OCI-LY7 (cell line): ENCODE results near the gene UBXN6. TPM values are rescaled to one million over a fixed set of nuclear protein-coding genes. Genes with fewer than 3 reads are reported as not detected.

Experiments
- BruUV-seq: library from RNA; stranded (reverse); fragments of 400-500 nt; replicated peaks from 2 replicates; lab custom pipeline; 2021; lab: Mats Ljungman, UMichigan
- CTCF ChIA-PET: fragments of 300-600 bp; sonication (Branson Sonifier 250); formaldehyde crosslinking; loops from one replicate; lab custom pipeline; 2022; ENCODE audit warnings: antibody characterized with exemption; ENCODE audit not compliant: unreplicated experiment; lab: Charles Lee
- POLR2A ChIA-PET: fragments of 300-600 bp; sonication (Branson Sonifier 250); formaldehyde crosslinking; loops from one replicate; lab custom pipeline; 2022; ENCODE audit warnings: antibody characterized with exemption; lab: Charles Lee
- DNase-seq: peaks from one replicate; pipeline ENCODE4 v3.0.0-alpha.2; 2015; ENCODE audit warnings: low spot score
- H2AFZ ChIP-seq: fragments of 200-600 bp; sonication (generic), shearing (Covaris generic); 2 replicates; pipeline ENCODE4 v1.6.1; 2014; ENCODE audit warnings: mild to moderate bottlenecking, antibody characterized with exemption, low read length, moderate library complexity
- H3K27ac ChIP-seq: fragments of 200-600 bp; sonication (generic); 2 replicates; pipeline ENCODE4 v1.5.1; 2014; ENCODE audit warnings: mixed run types, low read depth, mild to moderate bottlenecking, moderate library complexity, low read length, inconsistent platforms; ENCODE audit not compliant: poor library complexity, severe bottlenecking
- H3K36me3 ChIP-seq: fragments of 200-600 bp; sonication (generic); 2 replicates; pipeline ENCODE4 v1.6.1; 2014; ENCODE audit warnings: mild to moderate bottlenecking, antibody characterized with exemption, low read length, moderate library complexity, mixed read lengths; ENCODE audit not compliant: insufficient read depth
- H3K4me1 ChIP-seq: fragments of 200-600 bp; sonication (generic); 2 replicates; pipeline ENCODE4 v1.5.1; 2014; ENCODE audit warnings: mild to moderate bottlenecking, low read length; ENCODE audit not compliant: insufficient read depth, poor library complexity, severe bottlenecking
- H3K4me2 ChIP-seq: fragments of 200-600 bp; sonication (generic); 2 replicates; pipeline ENCODE4 v1.6.1; 2014; ENCODE audit warnings: mild to moderate bottlenecking, low read length
- H3K4me3 ChIP-seq: fragments of 200-600 bp; sonication (generic); 2 replicates; pipeline ENCODE4 v1.5.1; 2014; ENCODE audit warnings: mild to moderate bottlenecking, low read depth, low read length; ENCODE audit not compliant: poor library complexity, severe bottlenecking
- H3K79me2 ChIP-seq: fragments of 200-600 bp; sonication (generic); 2 replicates; pipeline ENCODE4 v1.6.1; 2016; ENCODE audit warnings: low read depth, mild to moderate bottlenecking, low read length, moderate library complexity, mixed read lengths; ENCODE audit not compliant: insufficient read depth
- H3K9me2 ChIP-seq: fragments of 200-600 bp; sonication (generic); 2 replicates; pipeline ENCODE4 v1.6.1; 2016; ENCODE audit warnings: mild to moderate bottlenecking, low read length, mixed read lengths; ENCODE audit not compliant: insufficient read depth
- H3K9me3 ChIP-seq: fragments of 200-600 bp; sonication (generic); 2 replicates; pipeline ENCODE4 v1.6.1; 2014; ENCODE audit warnings: mild to moderate bottlenecking, mixed run types, low read length, mixed read lengths
- H4K20me1 ChIP-seq: fragments of 200-600 bp; sonication (generic); 2 replicates; pipeline ENCODE4 v1.6.1; 2014; ENCODE audit warnings: mild to moderate bottlenecking, antibody characterized with exemption, low read length, moderate library complexity, mixed read lengths; ENCODE audit not compliant: insufficient read depth
- CTCF ChIP-seq: fragments of 200-600 bp; sonication (generic); conservative IDR thresholded peaks from 2 replicates; pipeline ENCODE4 v1.5.1; 2014; ENCODE audit warnings: mild to moderate bottlenecking, antibody characterized with exemption, low read length, moderate library complexity, mixed read lengths
- EZH2phosphoT487 ChIP-seq: fragments of 200-600 bp; sonication (generic); IDR thresholded peaks from 2 replicates; pipeline ENCODE4 v1.6.1; 2018; ENCODE audit warnings: low read depth, borderline replicate concordance, mild to moderate bottlenecking, mixed run types, antibody characterized with exemption, low read length, moderate library complexity, mixed read lengths
- intact Hi-C: fragments of 100-400 bp; cut with micrococcal nuclease; formaldehyde crosslinking; loops from one replicate; pipeline ENCODE4 v1.10.0; 2022; ENCODE audit not compliant: unreplicated experiment
- total RNA-seq, 2 experiments: library from RNA; depleted of rRNA in 1 of 2; stranded (reverse); fragments of >200 nt in 1 of 2; shearing (Covaris generic) in 1 of 2; gene quantifications; 2 replicates each; pipeline ENCODE4 v1.2.3, GENCODE V29; 2014 to 2022

The UBXN6 gene
- total RNA-seq, 2 experiments from 2014 or later = 43.5 to 57.0 TPM

- no peak for DNase-seq
- no peak for TF ChIP-seq EZH2phosphoT487
- no peak for TF ChIP-seq CTCF
- Histone ChIP-seq H3K9me2 (no peaks in the 10 kb centered on the region), H3K4me3 (no peak overlapping the region), H3K4me2 (no peak overlapping the region), H3K9me3 (no peaks in the 10 kb centered on the region), H3K36me3 (peaks cover 24% of the 10 kb centered on the region), H3K79me2 (peaks cover 11% of the 10 kb centered on the region; the same call in 1 of the 2 replicates), H3K27ac (no peak overlapping the region), H2AFZ (no peak overlapping the region), H4K20me1 (no peaks in the 10 kb centered on the region; the same call in 1 of the 2 replicates), H3K4me1 (peaks cover 15% of the 10 kb centered on the region)
- BruUV-seq = no TSS peak
- POLR2A ChIA-PET = no interaction called here
- intact Hi-C loops = no loop called here
- CTCF ChIA-PET = no interaction called here
Observed at GRCh38 chr19:4454747-4455718, 2.6 kb downstream of the UBXN6 start.

DNA sequence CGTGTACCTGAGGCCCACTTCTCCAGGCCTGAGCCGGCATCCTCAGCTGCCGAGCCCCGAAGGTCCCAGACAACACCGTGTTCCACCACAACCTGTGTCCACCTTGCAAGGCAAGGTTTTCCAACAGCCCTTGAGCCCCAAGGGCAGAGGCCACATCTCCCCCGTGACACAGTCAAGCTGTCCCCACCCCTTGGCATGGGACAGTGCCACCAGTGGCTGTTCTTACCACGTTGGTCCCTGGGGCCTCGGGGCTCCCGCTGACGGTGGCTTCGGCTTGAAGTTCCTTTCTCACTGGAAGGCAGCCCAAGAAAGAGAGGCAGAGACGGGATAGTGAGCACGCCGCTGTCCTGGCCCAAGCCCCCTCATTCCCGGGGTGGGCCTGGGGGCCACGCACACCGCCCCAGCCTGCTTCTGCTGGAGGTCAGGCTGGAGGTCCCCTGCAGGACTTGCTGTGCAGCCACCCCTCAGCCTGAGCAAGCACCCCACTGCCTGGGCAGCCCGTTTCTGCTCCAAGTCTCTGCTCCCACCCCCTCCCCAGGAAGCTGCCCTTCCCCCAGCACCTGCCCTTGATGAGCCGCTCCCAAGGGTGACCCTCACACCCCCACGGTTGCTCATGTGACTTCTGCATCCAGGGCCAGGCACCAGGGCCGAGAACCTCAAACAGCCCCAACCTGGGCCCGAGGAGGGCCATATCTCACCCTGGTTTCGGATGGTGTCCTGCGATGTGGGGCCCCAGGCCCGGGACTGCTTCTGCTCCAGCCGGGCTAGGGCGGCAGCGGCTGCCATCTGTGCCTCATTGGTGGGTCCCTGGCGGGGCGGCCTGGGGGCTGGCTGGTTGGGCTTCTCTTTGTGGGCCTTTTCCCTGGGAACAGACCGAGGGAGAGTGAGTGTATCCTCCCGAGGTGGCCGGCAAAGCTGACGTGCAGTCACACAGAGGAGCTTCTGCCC lies 4.1 kb downstream of the UBXN6 start:
- no peak overlapping the region for H3K4me2 ChIP-seq
- DNase-seq = no peak
- H4K20me1 ChIP-seq = no peaks in the 10 kb centered on the region; the same call in 1 of the 2 replicates
- no peak overlapping the region for H2AFZ ChIP-seq
- peaks cover 11% of the 10 kb centered on the region; the same call in 1 of the 2 replicates for H3K79me2 ChIP-seq
- TF ChIP-seq CTCF (no peak), EZH2phosphoT487 (no peak)
- peaks cover 39% of the 10 kb centered on the region for H3K36me3 ChIP-seq
- H3K27ac ChIP-seq = no peak overlapping the region
- no peak overlapping the region for H3K4me3 ChIP-seq
- no peaks in the 10 kb centered on the region for H3K9me2 ChIP-seq
- H3K4me1 ChIP-seq = peaks cover 15% of the 10 kb centered on the region
- POLR2A ChIA-PET = interaction anchor here (0.6 kb wide), 1 partner anchor 1271 kb away, joined by 3 read pairs; no protein-coding TSS in a partner anchor
- no TSS peak for BruUV-seq
- intact Hi-C loops = no loop called here
- no peaks in the 10 kb centered on the region for H3K9me3 ChIP-seq
- CTCF ChIA-PET = no interaction called here
